NCI-H1092 treated with DMSO at 0.1 percent for 48 hours (cell line): ENCODE measurements around the gene AGXT.

ENCODE experiments used
- DNase-seq: peaks from one replicate; lab custom pipeline; 2025; lab: John Stamatoyannopoulos, UW

The AGXT gene

GRCh38 chr2:240914645-240915525, 46.3 kb downstream of the AGXT start:
- no peak for DNase-seq

GRCh38 chr2:240915526-240916341, 47.1 kb downstream of the AGXT start:
- no peak for DNase-seq

GRCh38 chr2:240916571-240917008, 48.0 kb downstream of the AGXT start:
- no peak for DNase-seq

- no peak for DNase-seq
Observed at GRCh38 chr2:240917009-240917683, 48.5 kb downstream of the AGXT start.

- no peak for DNase-seq
Observed at GRCh38 chr2:240917684-240918257, 49.1 kb downstream of the AGXT start.

- no peak for DNase-seq
Observed at GRCh38 chr2:240918258-240919091, 49.9 kb downstream of the AGXT start.

GRCh38 chr2:240919161-240919781, 50.6 kb downstream of the AGXT start:
- DNase-seq = no peak

- no peak for DNase-seq
Observed at GRCh38 chr2:240919786-240920782, 51.5 kb downstream of the AGXT start.

- no peak for DNase-seq
Observed at GRCh38 chr2:240920783-240921231, 52.2 kb downstream of the AGXT start.

- no peak for DNase-seq
Observed at GRCh38 chr2:240921311-240921994, 52.8 kb downstream of the AGXT start.

- no peak for DNase-seq
Observed at GRCh38 chr2:240921995-240922244, 53.3 kb downstream of the AGXT start.

GRCh38 chr2:240922245-240922981, 53.8 kb downstream of the AGXT start:
- no peak for DNase-seq

- no peak for DNase-seq
Observed at GRCh38 chr2:240922982-240923537, 54.4 kb downstream of the AGXT start.

GRCh38 chr2:240925191-240925567, 56.6 kb downstream of the AGXT start:
- no peak for DNase-seq

GRCh38 chr2:240925568-240926515, 57.2 kb downstream of the AGXT start:
- DNase-seq = no peak

GRCh38 chr2:240926516-240927389, 58.1 kb downstream of the AGXT start:
- DNase-seq = no peak
